CD4-positive, alpha-beta T cell treated with Interleukin-4 for 4 hours (primary cell): ENCODE results near the gene SMAD9.

ENCODE experiments used
- DNase-seq: peaks from one replicate; pipeline ENCODE4 v3.0.0-alpha.2; 2020

SMAD9 gene

GRCh38 chr13:36862002-36862685, 57.9 kb downstream of the SMAD9 start:
- DNase-seq: no peak

GRCh38 chr13:36859259-36859658, 60.8 kb downstream of the SMAD9 start:
- no peak for DNase-seq

- DNase-seq: peak; percentile 9
These were observed 61.7 kb downstream of the SMAD9 start for GRCh38 chr13:36858290-36858689.

- DNase-seq: no peak
These were observed 62.8 kb downstream of the SMAD9 start for GRCh38 chr13:36857253-36857652.

GRCh38 chr13:36850790-36851438, 69.1 kb downstream of the SMAD9 start:
- DNase-seq: no peak

GRCh38 chr13:36848199-36848982, 71.6 kb downstream of the SMAD9 start:
- DNase-seq: no peak

GRCh38 chr13:36847606-36848005, 72.4 kb downstream of the SMAD9 start:
- DNase-seq: no peak

- DNase-seq: no peak
These were observed 78.6 kb downstream of the SMAD9 start for GRCh38 chr13:36841391-36841790.

- DNase-seq: no peak
These were observed 79.3 kb downstream of the SMAD9 start for GRCh38 chr13:36840718-36841250.

- DNase-seq: no peak
These were observed 80.1 kb downstream of the SMAD9 start for GRCh38 chr13:36839981-36840380.

- DNase-seq: no peak
These were observed 80.8 kb downstream of the SMAD9 start for GRCh38 chr13:36839281-36839680.

GRCh38 chr13:36837354-36838092, 82.5 kb downstream of the SMAD9 start:
- DNase-seq: no peak

- no peak for DNase-seq
These were observed 85.7 kb downstream of the SMAD9 start for GRCh38 chr13:36834299-36834698.

GRCh38 chr13:36831291-36831690, 88.7 kb downstream of the SMAD9 start:
- DNase-seq: no peak

GRCh38 chr13:36829753-36830152, 90.3 kb downstream of the SMAD9 start:
- no peak for DNase-seq

- DNase-seq: no peak
These were observed 97.3 kb downstream of the SMAD9 start for GRCh38 chr13:36822785-36823184.

GRCh38 chr13:36820222-36820621, 99.8 kb downstream of the SMAD9 start:
- no peak for DNase-seq

GRCh38 chr13:36819739-36820090, 100.3 kb downstream of the SMAD9 start:
- peak; percentile 8 for DNase-seq

- peak; percentile 88 for DNase-seq
These were observed 101.0 kb downstream of the SMAD9 start, which contains the start of gene RFXAP for GRCh38 chr13:36818804-36819738. Gene RFXAP (plus strand): TSS chr13:36819222. CDS start chr13:36819358, 136 bp downstream.

- DNase-seq: no peak
These were observed 101.8 kb downstream of the SMAD9 start for GRCh38 chr13:36817996-36818803.

GRCh38 chr13:36815062-36815461, 105.0 kb downstream of the SMAD9 start:
- peak; percentile 17 for DNase-seq
